OCI-LY7 (cell line): Measurements from ENCODE around the gene DAB2IP. TPM values are rescaled to one million over a fixed set of nuclear protein-coding genes. Genes with fewer than 3 reads are reported as not detected.

Source experiments
- BruUV-seq: library from RNA; stranded (reverse); fragments of 400-500 nt; replicated peaks from 2 replicates; lab custom pipeline; 2021; lab: Mats Ljungman, UMichigan
- CTCF ChIA-PET: fragments of 300-600 bp; sonication (Branson Sonifier 250); formaldehyde crosslinking; loops from one replicate; lab custom pipeline; 2022; ENCODE audit warnings: antibody characterized with exemption; ENCODE audit not compliant: unreplicated experiment; lab: Charles Lee
- POLR2A ChIA-PET: fragments of 300-600 bp; sonication (Branson Sonifier 250); formaldehyde crosslinking; loops from one replicate; lab custom pipeline; 2022; ENCODE audit warnings: antibody characterized with exemption; lab: Charles Lee
- DNase-seq: peaks from one replicate; pipeline ENCODE4 v3.0.0-alpha.2; 2015; ENCODE audit warnings: low spot score
- H2AFZ ChIP-seq: fragments of 200-600 bp; sonication (generic), shearing (Covaris generic); 2 replicates; pipeline ENCODE4 v1.6.1; 2014; ENCODE audit warnings: mild to moderate bottlenecking, antibody characterized with exemption, low read length, moderate library complexity
- H3K27ac ChIP-seq: fragments of 200-600 bp; sonication (generic); 2 replicates; pipeline ENCODE4 v1.5.1; 2014; ENCODE audit warnings: mixed run types, low read depth, mild to moderate bottlenecking, moderate library complexity, low read length, inconsistent platforms; ENCODE audit not compliant: poor library complexity, severe bottlenecking
- H3K36me3 ChIP-seq: fragments of 200-600 bp; sonication (generic); 2 replicates; pipeline ENCODE4 v1.6.1; 2014; ENCODE audit warnings: mild to moderate bottlenecking, antibody characterized with exemption, low read length, moderate library complexity, mixed read lengths; ENCODE audit not compliant: insufficient read depth
- H3K4me1 ChIP-seq: fragments of 200-600 bp; sonication (generic); 2 replicates; pipeline ENCODE4 v1.5.1; 2014; ENCODE audit warnings: mild to moderate bottlenecking, low read length; ENCODE audit not compliant: insufficient read depth, poor library complexity, severe bottlenecking
- H3K4me2 ChIP-seq: fragments of 200-600 bp; sonication (generic); 2 replicates; pipeline ENCODE4 v1.6.1; 2014; ENCODE audit warnings: mild to moderate bottlenecking, low read length
- H3K4me3 ChIP-seq: fragments of 200-600 bp; sonication (generic); 2 replicates; pipeline ENCODE4 v1.5.1; 2014; ENCODE audit warnings: mild to moderate bottlenecking, low read depth, low read length; ENCODE audit not compliant: poor library complexity, severe bottlenecking
- H3K79me2 ChIP-seq: fragments of 200-600 bp; sonication (generic); 2 replicates; pipeline ENCODE4 v1.6.1; 2016; ENCODE audit warnings: low read depth, mild to moderate bottlenecking, low read length, moderate library complexity, mixed read lengths; ENCODE audit not compliant: insufficient read depth
- H3K9me2 ChIP-seq: fragments of 200-600 bp; sonication (generic); 2 replicates; pipeline ENCODE4 v1.6.1; 2016; ENCODE audit warnings: mild to moderate bottlenecking, low read length, mixed read lengths; ENCODE audit not compliant: insufficient read depth
- H3K9me3 ChIP-seq: fragments of 200-600 bp; sonication (generic); 2 replicates; pipeline ENCODE4 v1.6.1; 2014; ENCODE audit warnings: mild to moderate bottlenecking, mixed run types, low read length, mixed read lengths
- H4K20me1 ChIP-seq: fragments of 200-600 bp; sonication (generic); 2 replicates; pipeline ENCODE4 v1.6.1; 2014; ENCODE audit warnings: mild to moderate bottlenecking, antibody characterized with exemption, low read length, moderate library complexity, mixed read lengths; ENCODE audit not compliant: insufficient read depth
- EZH2phosphoT487 ChIP-seq: fragments of 200-600 bp; sonication (generic); IDR thresholded peaks from 2 replicates; pipeline ENCODE4 v1.6.1; 2018; ENCODE audit warnings: low read depth, borderline replicate concordance, mild to moderate bottlenecking, mixed run types, antibody characterized with exemption, low read length, moderate library complexity, mixed read lengths
- intact Hi-C: fragments of 100-400 bp; cut with micrococcal nuclease; formaldehyde crosslinking; loops from one replicate; pipeline ENCODE4 v1.10.0; 2022; ENCODE audit not compliant: unreplicated experiment
- total RNA-seq, 2 experiments: library from RNA; depleted of rRNA in 1 of 2; stranded (reverse); fragments of >200 nt in 1 of 2; shearing (Covaris generic) in 1 of 2; gene quantifications; 2 replicates each; pipeline ENCODE4 v1.2.3, GENCODE V29; 2014 to 2022
- TF ChIP-seq, protein P1 (sequence below): fragments of 200-600 bp; sonication (generic); conservative IDR thresholded peaks from 2 replicates; pipeline ENCODE4 v1.5.1; 2014; ENCODE audit warnings: mild to moderate bottlenecking, antibody characterized with exemption, low read length, moderate library complexity, mixed read lengths

DAB2IP gene
- total RNA-seq, 2 experiments from 2014 or later, result 3.9 to 11.1 TPM

DNA sequence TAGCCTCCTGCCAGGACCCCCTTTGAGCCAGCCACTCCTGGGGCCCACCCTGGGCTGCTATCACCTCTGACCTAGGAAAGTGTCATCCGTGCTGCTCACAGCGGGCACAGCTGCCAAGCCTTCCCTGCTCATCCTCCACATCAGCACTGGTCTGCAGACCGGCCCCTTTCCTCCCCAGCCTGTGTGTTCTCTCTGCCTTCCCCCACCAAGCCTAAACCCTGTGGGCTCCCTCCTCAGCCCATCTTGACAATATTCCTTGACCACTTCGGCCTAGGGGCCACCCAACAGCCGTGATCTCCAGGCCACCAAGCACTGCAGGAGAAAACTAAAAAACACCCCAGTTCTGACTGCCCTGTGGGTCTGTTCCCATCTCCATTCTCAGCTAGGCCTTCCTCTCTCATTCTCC, 135.1 kb downstream of the DAB2IP start:
- Histone ChIP-seq H3K4me3 (no peak overlapping the region), H3K4me2 (no peak overlapping the region), H3K36me3 (no peaks in the 10 kb centered on the region), H3K4me1 (peaks cover 18% of the 10 kb centered on the region), H3K9me2 (no peaks in the 10 kb centered on the region), H4K20me1 (no peaks in the 10 kb centered on the region), H3K79me2 (no peaks in the 10 kb centered on the region), H2AFZ (no peak overlapping the region), H3K9me3 (no peaks in the 10 kb centered on the region), H3K27ac (no peak overlapping the region)
- no TSS peak for BruUV-seq
- CTCF ChIA-PET, result no interaction called here
- no peak for DNase-seq
- TF ChIP-seq, protein P1, sequence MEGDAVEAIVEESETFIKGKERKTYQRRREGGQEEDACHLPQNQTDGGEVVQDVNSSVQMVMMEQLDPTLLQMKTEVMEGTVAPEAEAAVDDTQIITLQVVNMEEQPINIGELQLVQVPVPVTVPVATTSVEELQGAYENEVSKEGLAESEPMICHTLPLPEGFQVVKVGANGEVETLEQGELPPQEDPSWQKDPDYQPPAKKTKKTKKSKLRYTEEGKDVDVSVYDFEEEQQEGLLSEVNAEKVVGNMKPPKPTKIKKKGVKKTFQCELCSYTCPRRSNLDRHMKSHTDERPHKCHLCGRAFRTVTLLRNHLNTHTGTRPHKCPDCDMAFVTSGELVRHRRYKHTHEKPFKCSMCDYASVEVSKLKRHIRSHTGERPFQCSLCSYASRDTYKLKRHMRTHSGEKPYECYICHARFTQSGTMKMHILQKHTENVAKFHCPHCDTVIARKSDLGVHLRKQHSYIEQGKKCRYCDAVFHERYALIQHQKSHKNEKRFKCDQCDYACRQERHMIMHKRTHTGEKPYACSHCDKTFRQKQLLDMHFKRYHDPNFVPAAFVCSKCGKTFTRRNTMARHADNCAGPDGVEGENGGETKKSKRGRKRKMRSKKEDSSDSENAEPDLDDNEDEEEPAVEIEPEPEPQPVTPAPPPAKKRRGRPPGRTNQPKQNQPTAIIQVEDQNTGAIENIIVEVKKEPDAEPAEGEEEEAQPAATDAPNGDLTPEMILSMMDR, result no peak
- no peak for TF ChIP-seq EZH2phosphoT487
- POLR2A ChIA-PET, result no interaction called here
- intact Hi-C loops, result no loop called here

GRCh38 chr9:121786998-121787422, 135.6 kb downstream of the DAB2IP start:
- H3K4me3 ChIP-seq, result no peak overlapping the region
- no peak overlapping the region for H3K27ac ChIP-seq
- peaks cover 18% of the 10 kb centered on the region for H3K4me1 ChIP-seq
- no TSS peak for BruUV-seq
- DNase-seq, result no peak
- no peaks in the 10 kb centered on the region for H3K9me3 ChIP-seq
- no peak overlapping the region for H3K4me2 ChIP-seq
- ChIA-PET POLR2A (no interaction called here), CTCF (no interaction called here)
- intact Hi-C loops, result no loop called here
- no peaks in the 10 kb centered on the region for H3K9me2 ChIP-seq
- no peaks in the 10 kb centered on the region for H3K79me2 ChIP-seq
- H4K20me1 ChIP-seq, result no peaks in the 10 kb centered on the region
- no peak overlapping the region for H2AFZ ChIP-seq
- no peak for TF ChIP-seq EZH2phosphoT487
- TF ChIP-seq, protein P1, result no peak
- no peaks in the 10 kb centered on the region for H3K36me3 ChIP-seq

DNA sequence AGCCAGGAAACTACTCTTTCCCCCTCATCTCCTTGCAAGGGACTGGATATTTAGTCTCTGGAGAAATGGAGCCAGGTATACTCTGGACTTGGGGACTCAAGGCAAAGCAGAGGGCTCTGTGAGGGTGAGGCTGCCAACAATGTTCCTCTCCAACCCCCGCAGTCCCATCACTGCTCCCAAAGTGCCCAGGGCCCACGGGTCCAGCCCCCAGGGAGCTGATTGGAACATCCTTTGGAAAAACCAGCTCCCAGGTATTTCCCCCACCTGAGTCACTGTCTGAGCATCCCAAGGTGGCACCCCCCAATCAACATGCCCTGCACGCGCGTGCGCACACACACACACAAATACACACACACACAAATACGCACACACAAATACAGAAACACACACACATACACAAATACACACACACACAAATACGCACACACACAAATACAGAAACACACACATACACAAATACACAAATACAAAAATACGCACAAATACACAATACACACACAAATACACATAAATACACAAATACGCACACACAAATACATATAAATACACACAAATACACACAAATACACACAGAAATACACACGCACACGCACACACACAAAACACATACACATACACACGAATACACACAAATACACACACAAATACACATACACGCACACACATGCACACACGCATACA, 137.4 kb downstream of the DAB2IP start:
- Histone ChIP-seq H3K9me2 (no peaks in the 10 kb centered on the region), H2AFZ (no peak overlapping the region), H3K79me2 (no peaks in the 10 kb centered on the region), H3K4me1 (peaks cover 8% of the 10 kb centered on the region), H3K4me2 (no peak overlapping the region), H3K9me3 (no peaks in the 10 kb centered on the region), H4K20me1 (no peaks in the 10 kb centered on the region), H3K36me3 (no peaks in the 10 kb centered on the region), H3K27ac (no peak overlapping the region), H3K4me3 (no peak overlapping the region)
- POLR2A ChIA-PET, result no interaction called here
- TF ChIP-seq, protein P1, result no peak
- TF ChIP-seq EZH2phosphoT487, result no peak
- DNase-seq, result no peak
- CTCF ChIA-PET, result no interaction called here
- intact Hi-C loops, result no loop called here
- BruUV-seq, result no TSS peak
